DND-41 (cell line): Measurements from ENCODE around the gene SALL4.

Experiments used
- ATAC-seq: fragments of 200-7000 bp; cut with Tn5 transposase; 3 replicates; pipeline ENCODE4 v1.9.1; 2021; ENCODE audit warnings: low read depth; ENCODE audit not compliant: insufficient read depth
- DNase-seq: peaks from one replicate; pipeline ENCODE4 v3.0.0-alpha.2; 2020
- H2AFZ ChIP-seq: 2 replicates; pipeline ENCODE4 v1.6.0; 2012; ENCODE audit warnings: low read depth, low read length
- H3K27ac ChIP-seq: 2 replicates; pipeline ENCODE4 v1.5.1; 2012; ENCODE audit warnings: low read length, inconsistent platforms
- H3K27me3 ChIP-seq: fragments of 200-600 bp; sonication (generic); 2 replicates; pipeline ENCODE4 v1.6.0; 2012; ENCODE audit warnings: low read length, mild to moderate bottlenecking, inconsistent platforms; ENCODE audit not compliant: insufficient read depth, poor library complexity
- H3K36me3 ChIP-seq: 2 replicates; pipeline ENCODE4 v1.5.1; 2012; ENCODE audit warnings: low read length, inconsistent platforms; ENCODE audit not compliant: insufficient read depth
- H3K4me1 ChIP-seq: 2 replicates; pipeline ENCODE4 v1.5.1; 2012; ENCODE audit warnings: mild to moderate bottlenecking, low read length; ENCODE audit not compliant: insufficient read depth
- H3K4me2 ChIP-seq: 2 replicates; pipeline ENCODE4 v1.6.0; 2012; ENCODE audit warnings: mild to moderate bottlenecking, moderate library complexity, low read length, inconsistent platforms; ENCODE audit not compliant: insufficient read depth
- H3K4me3 ChIP-seq, 2 experiments: fragments of 200-600 bp in 1 of 2; shearing (Covaris generic) in 1 of 2; 2 replicates each; pipeline ENCODE4 v1.5.1; 2012 to 2016; ENCODE audit warnings: inconsistent platforms in 2 of 2, low read length in 2 of 2, mild to moderate bottlenecking in 2 of 2, low read depth in 1 of 2, moderate library complexity in 1 of 2
- H3K79me2 ChIP-seq: 2 replicates; pipeline ENCODE4 v1.6.0; 2012; ENCODE audit warnings: low read length, inconsistent platforms; ENCODE audit not compliant: insufficient read depth
- H3K9ac ChIP-seq: 2 replicates; pipeline ENCODE4 v1.6.0; 2012; ENCODE audit warnings: low read depth, mild to moderate bottlenecking, inconsistent platforms, low read length, moderate library complexity
- H3K9me3 ChIP-seq: 2 replicates; pipeline ENCODE4 v1.5.1; 2012; ENCODE audit warnings: low read length, moderate library complexity, mild to moderate bottlenecking, inconsistent platforms; ENCODE audit not compliant: insufficient read depth, severe bottlenecking
- H4K20me1 ChIP-seq: 2 replicates; pipeline ENCODE4 v1.6.0; 2012; ENCODE audit warnings: low read length; ENCODE audit not compliant: insufficient read depth
- EZH2 ChIP-seq: IDR thresholded peaks from 3 replicates; pipeline ENCODE4 v1.6.1; 2012; ENCODE audit warnings: borderline replicate concordance, low read depth, mild to moderate bottlenecking, moderate library complexity, low read length, inconsistent platforms; ENCODE audit not compliant: severe bottlenecking
- TF ChIP-seq, protein P1 (sequence below): IDR thresholded peaks from 2 replicates; pipeline ENCODE4 v1.5.1; 2012; ENCODE audit warnings: borderline replicate concordance, low read length, moderate library complexity, mild to moderate bottlenecking; ENCODE audit not compliant: poor library complexity, severe bottlenecking; ENCODE audit errors: extremely low read depth

Gene SALL4

DNA sequence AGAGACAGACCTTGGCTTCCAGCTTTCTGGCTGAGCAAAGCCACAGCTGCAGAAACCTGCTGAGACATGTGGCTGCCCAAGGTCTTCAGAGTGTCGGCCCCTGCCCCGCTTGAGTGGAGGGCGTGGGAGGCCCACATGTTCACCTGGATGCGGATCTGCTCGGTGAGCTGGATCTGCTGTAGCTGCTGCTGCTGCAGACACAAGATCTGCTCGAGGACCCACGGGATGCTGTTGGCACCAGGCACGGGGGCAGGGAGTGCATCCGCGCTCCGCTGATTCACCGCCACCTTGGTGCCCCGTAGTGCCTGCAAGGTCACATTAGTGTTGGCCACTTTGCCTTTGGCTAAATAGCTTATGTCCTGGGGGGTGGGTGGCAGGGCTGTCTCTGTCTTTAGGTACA, 10.7 kb downstream of the SALL4 start:
- Histone ChIP-seq H3K27me3 (no peaks in the 10 kb centered on the region), H3K4me1 (no peaks in the 10 kb centered on the region), H3K4me3 (no peak overlapping the region), H3K36me3 (no peaks in the 10 kb centered on the region), H2AFZ (no peak overlapping the region), H4K20me1 (no peaks in the 10 kb centered on the region), H3K27ac (no peak overlapping the region), H3K4me2 (no peak overlapping the region), H3K9me3 (no peaks in the 10 kb centered on the region), H3K79me2 (no peaks in the 10 kb centered on the region), H3K9ac (no peak overlapping the region)
- ATAC-seq (no peak), DNase-seq (no peak)
- no peak for TF ChIP-seq EZH2
- TF ChIP-seq, protein P1, sequence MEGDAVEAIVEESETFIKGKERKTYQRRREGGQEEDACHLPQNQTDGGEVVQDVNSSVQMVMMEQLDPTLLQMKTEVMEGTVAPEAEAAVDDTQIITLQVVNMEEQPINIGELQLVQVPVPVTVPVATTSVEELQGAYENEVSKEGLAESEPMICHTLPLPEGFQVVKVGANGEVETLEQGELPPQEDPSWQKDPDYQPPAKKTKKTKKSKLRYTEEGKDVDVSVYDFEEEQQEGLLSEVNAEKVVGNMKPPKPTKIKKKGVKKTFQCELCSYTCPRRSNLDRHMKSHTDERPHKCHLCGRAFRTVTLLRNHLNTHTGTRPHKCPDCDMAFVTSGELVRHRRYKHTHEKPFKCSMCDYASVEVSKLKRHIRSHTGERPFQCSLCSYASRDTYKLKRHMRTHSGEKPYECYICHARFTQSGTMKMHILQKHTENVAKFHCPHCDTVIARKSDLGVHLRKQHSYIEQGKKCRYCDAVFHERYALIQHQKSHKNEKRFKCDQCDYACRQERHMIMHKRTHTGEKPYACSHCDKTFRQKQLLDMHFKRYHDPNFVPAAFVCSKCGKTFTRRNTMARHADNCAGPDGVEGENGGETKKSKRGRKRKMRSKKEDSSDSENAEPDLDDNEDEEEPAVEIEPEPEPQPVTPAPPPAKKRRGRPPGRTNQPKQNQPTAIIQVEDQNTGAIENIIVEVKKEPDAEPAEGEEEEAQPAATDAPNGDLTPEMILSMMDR: no peak

DNA sequence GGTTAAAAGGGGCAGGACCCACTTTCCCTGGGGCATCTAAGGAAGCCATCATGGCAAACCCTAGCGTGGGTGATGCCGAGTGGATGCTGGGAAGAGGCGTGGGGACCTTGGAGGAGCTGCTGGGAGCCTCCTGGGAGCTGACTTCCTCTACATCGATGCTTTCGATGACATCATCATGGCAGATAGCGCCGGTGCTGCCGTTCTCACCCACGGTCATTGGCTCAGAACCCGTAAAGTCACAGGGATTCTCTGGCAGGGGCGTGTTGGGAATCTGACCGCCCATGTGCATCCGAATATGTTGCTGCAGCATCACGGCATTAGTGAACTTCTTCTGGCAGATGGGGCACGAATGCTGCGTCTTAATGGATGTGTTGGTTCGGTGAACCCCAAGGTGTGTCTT, 12.1 kb downstream of the SALL4 start:
- Histone ChIP-seq H3K4me3 (no peak overlapping the region), H3K36me3 (no peaks in the 10 kb centered on the region), H3K9me3 (no peaks in the 10 kb centered on the region), H4K20me1 (no peaks in the 10 kb centered on the region), H3K27me3 (no peaks in the 10 kb centered on the region), H3K27ac (no peak overlapping the region), H3K4me1 (no peaks in the 10 kb centered on the region), H3K4me2 (no peak overlapping the region), H2AFZ (no peak overlapping the region), H3K9ac (no peak overlapping the region), H3K79me2 (no peaks in the 10 kb centered on the region)
- no peak for TF ChIP-seq EZH2
- TF ChIP-seq, protein P1: no peak
- ATAC-seq (no peak), DNase-seq (no peak)

- H3K9ac ChIP-seq: no peak overlapping the region
- H3K36me3 ChIP-seq: no peaks in the 10 kb centered on the region
- no peak for DNase-seq
- H3K27me3 ChIP-seq: no peaks in the 10 kb centered on the region
- ATAC-seq: no peak
- no peak overlapping the region for H3K4me2 ChIP-seq
- no peaks in the 10 kb centered on the region for H3K4me1 ChIP-seq
- H2AFZ ChIP-seq: no peak overlapping the region
- TF ChIP-seq, protein P1: no peak
- no peak for TF ChIP-seq EZH2
- no peaks in the 10 kb centered on the region for H3K9me3 ChIP-seq
- no peak overlapping the region for H3K4me3 ChIP-seq
- no peaks in the 10 kb centered on the region for H4K20me1 ChIP-seq
- no peaks in the 10 kb centered on the region for H3K79me2 ChIP-seq
- H3K27ac ChIP-seq: no peak overlapping the region
Observed at GRCh38 chr20:51789434-51789833, 12.9 kb downstream of the SALL4 start.

- no peak for DNase-seq
- no peaks in the 10 kb centered on the region for H4K20me1 ChIP-seq
- no peak overlapping the region for H3K4me3 ChIP-seq
- H3K36me3 ChIP-seq: no peaks in the 10 kb centered on the region
- H3K27ac ChIP-seq: no peak overlapping the region
- no peak overlapping the region for H3K4me2 ChIP-seq
- H3K4me1 ChIP-seq: no peaks in the 10 kb centered on the region
- no peaks in the 10 kb centered on the region for H3K27me3 ChIP-seq
- H3K9ac ChIP-seq: no peak overlapping the region
- H3K9me3 ChIP-seq: no peaks in the 10 kb centered on the region
- TF ChIP-seq, protein P1: no peak
- no peak for TF ChIP-seq EZH2
- no peak overlapping the region for H2AFZ ChIP-seq
- no peak for ATAC-seq
- no peaks in the 10 kb centered on the region for H3K79me2 ChIP-seq
Observed at GRCh38 chr20:51788822-51789221, 13.5 kb downstream of the SALL4 start.
